GM21528 (cell line): ENCODE results near the gene EID1.
"Not testable (repeated sequence)": the region's sequence is repeated elsewhere in the genome, so short reads cannot be mapped to it uniquely, and the experiment has no call there.

Experiments
- ATAC-seq: cut with Tn5 transposase; IDR thresholded peaks from one replicate; pipeline ENCODE4 v1.9.1; 2021; ENCODE audit warnings: mild to moderate bottlenecking, moderate library complexity; ENCODE audit not compliant: unreplicated experiment, low FRiP score

Gene EID1

GRCh38 chr15:48905216-48905615 lies 27.3 kb downstream of the EID1 start:
- no peak for ATAC-seq

GRCh38 chr15:48905847-48906246 lies 27.9 kb downstream of the EID1 start:
- no peak for ATAC-seq

- ATAC-seq, result not testable (repeated sequence)
Measured at GRCh38 chr15:48909313-48909712, 31.4 kb downstream of the EID1 start.

- ATAC-seq, result not testable (repeated sequence)
Measured at GRCh38 chr15:48910554-48910953, 32.6 kb downstream of the EID1 start.

- ATAC-seq, result no peak
Measured at GRCh38 chr15:48913141-48913540, 35.2 kb downstream of the EID1 start.

- no peak for ATAC-seq
Measured at GRCh38 chr15:48914717-48915116, 36.8 kb downstream of the EID1 start.

- ATAC-seq, result no peak
Measured at GRCh38 chr15:48915861-48916260, 37.9 kb downstream of the EID1 start.

- no peak for ATAC-seq
Measured at GRCh38 chr15:48916721-48917120, 38.8 kb downstream of the EID1 start.

- ATAC-seq, result no peak
Measured at GRCh38 chr15:48922046-48922445, 44.1 kb downstream of the EID1 start.

- ATAC-seq, result no peak
Measured at GRCh38 chr15:48924528-48925393, 46.8 kb downstream of the EID1 start.

- ATAC-seq, result no peak
Measured at GRCh38 chr15:48925714-48926223, 47.8 kb downstream of the EID1 start.

GRCh38 chr15:48928877-48929538 lies 51.1 kb downstream of the EID1 start:
- ATAC-seq, result no peak

- no peak for ATAC-seq
Measured at GRCh38 chr15:48929661-48930060, 51.7 kb downstream of the EID1 start.
